Fibroblast of skin of right biceps (primary cell): ENCODE data around the gene OBI1.

Experiments used
- DNase-seq: peaks from one replicate; pipeline ENCODE4 v3.0.0-alpha.2; 2013

The OBI1 gene

DNA sequence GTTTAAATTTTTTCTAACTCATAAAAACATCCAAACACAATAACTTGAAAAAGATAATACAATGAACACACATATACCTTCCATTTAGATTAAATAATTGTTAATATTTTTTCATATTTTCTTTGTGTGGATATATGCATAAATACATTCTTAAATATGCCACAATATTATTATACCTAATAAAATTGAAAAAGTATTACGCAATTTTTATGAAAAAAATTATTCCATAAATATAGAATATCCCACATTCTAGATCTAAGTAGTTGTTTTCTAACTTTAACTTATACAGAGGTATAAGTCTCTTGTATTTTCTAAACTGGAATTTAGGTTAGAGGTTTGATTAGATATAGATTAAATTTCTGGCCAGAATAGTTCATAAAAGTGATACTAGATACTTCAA lies 89.9 kb downstream of the OBI1 start:
- DNase-seq: no peak

DNA sequence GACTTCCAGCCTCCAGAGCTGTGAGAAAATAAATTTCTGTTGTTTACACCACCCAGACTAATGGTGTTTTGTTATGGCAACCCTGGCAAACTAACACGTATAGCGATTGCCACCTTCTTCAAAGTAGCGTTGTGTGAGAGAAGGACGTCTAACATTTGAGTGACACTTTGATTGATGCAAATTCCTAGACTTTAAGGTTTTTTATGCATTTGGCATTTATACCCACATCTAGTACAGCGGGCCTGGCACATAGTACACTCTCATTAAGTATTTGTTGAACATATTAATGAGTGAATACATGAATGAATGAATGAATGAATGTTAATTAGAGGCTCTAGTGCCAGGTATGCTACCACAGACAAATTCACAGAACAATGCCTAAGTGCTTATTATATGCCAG lies 92.3 kb downstream of the OBI1 start:
- DNase-seq: no peak
